Measurements from ENCODE around the gene ATRX.

Gene ATRX

GRCh38 chrX:77820091-77820727 lies 34.2 kb upstream of the ATRX start:
- Histone ChIP-seq H3K9me2 (ENCODE audit: low read depth, low read length) (no peaks in the 10 kb centered on the region), H3K9me3 (ENCODE audit: low read length) (no peaks in the 10 kb centered on the region), H3K4me1 (ENCODE audit: insufficient read depth, low read length, severe bottlenecking) (no peaks in the 10 kb centered on the region), H3K9ac (ENCODE audit: low read length) (no peak overlapping the region), H3K36me3 (ENCODE audit: insufficient read depth, low read length) (peaks cover 8% of the 10 kb centered on the region; the same call in 1 of the 2 replicates), H3K4me3 (ENCODE audit: low read depth, low read length, poor library complexity, severe bottlenecking) (no peak overlapping the region), H3K27ac (ENCODE audit: low read depth, low read length, poor library complexity, severe bottlenecking) (no peak overlapping the region), H4K20me1 (ENCODE audit: insufficient read depth, low read length) (no peaks in the 10 kb centered on the region), H3K79me2 (ENCODE audit: insufficient read depth, low read length) (no peaks in the 10 kb centered on the region), H3F3A (ENCODE audit: insufficient read depth, low read length) (no peaks in the 10 kb centered on the region), H3K4me2 (ENCODE audit: low read length) (no peak overlapping the region), H2AFZ (ENCODE audit: low read length) (no peak overlapping the region), H3K27me3 (ENCODE audit: insufficient read depth, low read length) (no peaks in the 10 kb centered on the region)
- TF ChIP-seq, protein P1, sequence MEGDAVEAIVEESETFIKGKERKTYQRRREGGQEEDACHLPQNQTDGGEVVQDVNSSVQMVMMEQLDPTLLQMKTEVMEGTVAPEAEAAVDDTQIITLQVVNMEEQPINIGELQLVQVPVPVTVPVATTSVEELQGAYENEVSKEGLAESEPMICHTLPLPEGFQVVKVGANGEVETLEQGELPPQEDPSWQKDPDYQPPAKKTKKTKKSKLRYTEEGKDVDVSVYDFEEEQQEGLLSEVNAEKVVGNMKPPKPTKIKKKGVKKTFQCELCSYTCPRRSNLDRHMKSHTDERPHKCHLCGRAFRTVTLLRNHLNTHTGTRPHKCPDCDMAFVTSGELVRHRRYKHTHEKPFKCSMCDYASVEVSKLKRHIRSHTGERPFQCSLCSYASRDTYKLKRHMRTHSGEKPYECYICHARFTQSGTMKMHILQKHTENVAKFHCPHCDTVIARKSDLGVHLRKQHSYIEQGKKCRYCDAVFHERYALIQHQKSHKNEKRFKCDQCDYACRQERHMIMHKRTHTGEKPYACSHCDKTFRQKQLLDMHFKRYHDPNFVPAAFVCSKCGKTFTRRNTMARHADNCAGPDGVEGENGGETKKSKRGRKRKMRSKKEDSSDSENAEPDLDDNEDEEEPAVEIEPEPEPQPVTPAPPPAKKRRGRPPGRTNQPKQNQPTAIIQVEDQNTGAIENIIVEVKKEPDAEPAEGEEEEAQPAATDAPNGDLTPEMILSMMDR (IDR thresholded peaks at IDR 0.05; ENCODE audit: low read length) = no peak
- TF ChIP-seq EZH2 (IDR thresholded peaks at IDR 0.05; ENCODE audit: borderline replicate concordance, low read length) = no peak

GRCh38 chrX:77814210-77814609 lies 28.2 kb upstream of the ATRX start:
- Histone ChIP-seq H3K4me3 (ENCODE audit: low read depth, low read length, poor library complexity, severe bottlenecking) (no peak overlapping the region), H3K4me2 (ENCODE audit: low read length) (no peak overlapping the region), H3K27ac (ENCODE audit: low read depth, low read length, poor library complexity, severe bottlenecking) (no peak overlapping the region), H3F3A (ENCODE audit: insufficient read depth, low read length) (no peaks in the 10 kb centered on the region), H3K9me3 (ENCODE audit: low read length) (no peaks in the 10 kb centered on the region), H3K4me1 (ENCODE audit: insufficient read depth, low read length, severe bottlenecking) (no peaks in the 10 kb centered on the region), H3K27me3 (ENCODE audit: insufficient read depth, low read length) (no peaks in the 10 kb centered on the region), H4K20me1 (ENCODE audit: insufficient read depth, low read length) (no peaks in the 10 kb centered on the region), H3K9me2 (ENCODE audit: low read depth, low read length) (no peaks in the 10 kb centered on the region), H3K79me2 (ENCODE audit: insufficient read depth, low read length) (no peaks in the 10 kb centered on the region), H2AFZ (ENCODE audit: low read length) (no peak overlapping the region), H3K36me3 (ENCODE audit: insufficient read depth, low read length) (no peaks in the 10 kb centered on the region), H3K9ac (ENCODE audit: low read length) (no peak overlapping the region)
- TF ChIP-seq, protein P1 (IDR thresholded peaks at IDR 0.05; ENCODE audit: low read length) = no peak
- no peak for TF ChIP-seq EZH2 (IDR thresholded peaks at IDR 0.05; ENCODE audit: borderline replicate concordance, low read length)

DNA sequence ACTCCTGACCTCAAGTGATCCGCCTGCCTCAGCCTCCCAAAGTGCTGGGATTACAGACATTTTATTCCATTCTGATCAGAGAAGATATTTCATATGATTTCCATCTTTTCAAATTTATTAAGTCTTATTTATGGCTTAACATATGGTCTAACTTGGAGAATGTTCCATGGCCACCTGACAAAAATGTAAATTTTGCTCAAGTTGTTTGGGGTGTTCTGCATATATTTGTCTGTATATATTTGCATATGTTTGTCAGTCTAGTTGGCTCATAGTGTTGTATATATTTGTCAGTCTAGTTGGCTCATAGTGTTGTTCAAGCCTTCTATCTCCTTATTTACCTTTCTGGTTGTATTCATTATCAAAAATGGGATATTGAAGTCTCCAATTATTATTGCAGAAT lies 16.2 kb upstream of the ATRX start:
- TF ChIP-seq, protein P1 (IDR thresholded peaks at IDR 0.05; ENCODE audit: low read length) = no peak
- TF ChIP-seq EZH2 (IDR thresholded peaks at IDR 0.05; ENCODE audit: borderline replicate concordance, low read length) = no peak

More for the DNA sequence above, 16.2 kb upstream of the ATRX start:
- no peak overlapping the region for H3K4me3 ChIP-seq (ENCODE audit: low read depth, low read length, poor library complexity, severe bottlenecking)
- H3K36me3 ChIP-seq (ENCODE audit: insufficient read depth, low read length) = no peaks in the 10 kb centered on the region
- H3K9ac ChIP-seq (ENCODE audit: low read length) = no peak overlapping the region
- no peaks in the 10 kb centered on the region for H3K27me3 ChIP-seq (ENCODE audit: insufficient read depth, low read length)
- no peaks in the 10 kb centered on the region for H3K9me3 ChIP-seq (ENCODE audit: low read length)
- H3K79me2 ChIP-seq (ENCODE audit: insufficient read depth, low read length) = no peaks in the 10 kb centered on the region
- H4K20me1 ChIP-seq (ENCODE audit: insufficient read depth, low read length) = no peaks in the 10 kb centered on the region
- no peak overlapping the region for H3K4me2 ChIP-seq (ENCODE audit: low read length)
- no peak overlapping the region for H3K27ac ChIP-seq (ENCODE audit: low read depth, low read length, poor library complexity, severe bottlenecking)
- H3K9me2 ChIP-seq (ENCODE audit: low read depth, low read length) = no peaks in the 10 kb centered on the region
- H3K4me1 ChIP-seq (ENCODE audit: insufficient read depth, low read length, severe bottlenecking) = no peaks in the 10 kb centered on the region
- no peaks in the 10 kb centered on the region for H3F3A ChIP-seq (ENCODE audit: insufficient read depth, low read length)
- no peak overlapping the region for H2AFZ ChIP-seq (ENCODE audit: low read length)

Measured in OCI-LY1 (cell line).